Adrenal gland (tissue), 5 donors: ENCODE results near the gene PTPRN.

Experiments
- CTCF ChIP-seq, 6 experiments: fragments of 450-650 bp in 4 of 6; fragments of 200-600 bp in 2 of 6; sonication (generic) in 1 of 6; IDR thresholded peaks; 1 replicate in 5 of 6; 2 replicates in 1 of 6; pipeline versions ENCODE4 v1.5.1 to v1.8.0; 2016 to 2021; ENCODE audit warnings: antibody characterized with exemption in 6 of 6, mild to moderate bottlenecking in 2 of 6, moderate library complexity in 1 of 6
- POLR2A ChIP-seq, 2 donors: fragments of 450-650 bp; IDR thresholded peaks; one replicate each; pipeline ENCODE4 v1.6.1; 2017; ENCODE audit warnings: antibody characterized with exemption in 2 of 2, mild to moderate bottlenecking in 2 of 2, moderate library complexity in 1 of 2
- donor health status: DM: no; HTN: no; CAD: no.

- no peak for TF ChIP-seq CTCF (IDR thresholded peaks at IDR 0.05)
- no peak for TF ChIP-seq POLR2A (IDR thresholded peaks at IDR 0.05)
Measured at GRCh38 chr2:219302412-219302968, 6.7 kb downstream of the PTPRN start.
